ENCODE measurements around the gene EPB41L2.

Gene EPB41L2

DNA sequence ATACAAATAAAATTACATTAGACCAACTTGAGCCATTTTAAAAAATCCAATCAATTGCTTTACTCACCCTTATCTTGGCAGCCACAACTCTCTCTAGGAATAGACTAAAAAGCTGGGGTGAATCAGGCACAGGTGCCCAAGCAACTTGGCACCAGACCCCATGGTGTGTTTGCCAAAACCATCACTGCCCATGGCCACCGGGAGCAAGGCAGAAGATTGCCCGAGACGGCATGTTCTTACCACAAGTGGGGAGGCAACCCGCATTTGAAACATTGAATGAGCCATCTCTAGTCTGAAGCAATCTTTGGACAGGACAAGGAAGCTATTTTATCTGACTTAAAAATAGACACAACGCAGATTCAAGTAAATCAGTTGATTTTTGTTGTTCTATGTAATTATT is 166.8 kb downstream of the EPB41L2 start:
- DNase-seq: no peak

DNA sequence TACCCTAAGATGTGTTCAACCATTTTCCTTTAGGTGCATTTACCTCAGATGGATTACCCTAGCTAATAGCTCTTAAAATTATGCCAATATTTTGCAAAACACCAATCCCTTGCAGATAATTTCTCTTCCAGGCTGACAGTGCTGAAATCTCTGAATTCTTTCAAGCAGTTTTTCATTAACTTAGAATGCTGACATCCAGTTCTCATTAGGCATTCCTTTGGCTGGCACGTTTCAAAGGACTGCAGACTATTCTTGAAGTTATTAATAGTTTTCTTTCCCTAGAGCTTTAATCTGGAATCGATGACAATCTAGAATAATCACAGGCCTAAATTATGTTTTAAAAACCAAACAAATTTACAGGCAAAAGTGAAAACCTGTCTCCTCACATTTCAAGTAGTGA is 167.5 kb downstream of the EPB41L2 start:
- DNase-seq: no peak

DNA sequence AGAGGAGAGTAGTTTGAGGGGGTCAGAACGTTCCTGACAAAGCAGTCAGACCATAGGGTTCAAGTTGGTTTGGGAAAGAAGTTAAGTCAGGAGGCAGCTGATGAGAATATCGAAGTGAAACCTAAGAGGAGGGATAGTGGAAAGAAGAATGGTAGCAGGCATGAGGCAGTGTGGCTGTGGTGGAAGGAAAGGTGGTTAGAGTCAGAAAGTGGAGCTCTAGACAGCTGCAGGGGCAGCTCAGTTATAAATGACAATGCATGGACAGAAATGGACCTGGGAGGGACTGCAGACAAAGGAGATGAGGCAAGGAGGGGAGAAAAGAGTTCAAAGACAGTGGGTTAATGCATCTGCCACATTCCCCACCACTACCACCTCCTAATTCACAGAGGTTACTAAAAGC is 169.3 kb downstream of the EPB41L2 start:
- no peak for DNase-seq

DNA sequence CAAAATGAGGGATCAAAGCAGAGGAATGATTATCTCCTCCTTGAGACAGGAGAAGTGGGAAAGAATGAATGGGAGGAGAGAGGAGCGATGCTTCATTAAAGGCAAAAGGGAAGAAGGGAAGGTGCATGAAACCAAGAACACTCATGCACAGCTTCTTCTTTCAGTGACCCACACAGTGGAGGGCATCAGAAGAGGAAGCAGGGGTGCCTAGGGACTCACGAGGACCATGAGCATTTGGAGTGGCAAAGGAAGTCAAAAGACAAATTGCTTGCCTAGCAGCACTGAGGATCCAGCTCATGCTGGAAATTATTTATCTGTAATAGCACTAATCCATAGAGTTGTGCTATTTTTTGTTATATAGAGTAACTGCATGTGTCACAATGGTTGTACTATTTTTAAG is 169.8 kb downstream of the EPB41L2 start:
- no peak for DNase-seq

DNA sequence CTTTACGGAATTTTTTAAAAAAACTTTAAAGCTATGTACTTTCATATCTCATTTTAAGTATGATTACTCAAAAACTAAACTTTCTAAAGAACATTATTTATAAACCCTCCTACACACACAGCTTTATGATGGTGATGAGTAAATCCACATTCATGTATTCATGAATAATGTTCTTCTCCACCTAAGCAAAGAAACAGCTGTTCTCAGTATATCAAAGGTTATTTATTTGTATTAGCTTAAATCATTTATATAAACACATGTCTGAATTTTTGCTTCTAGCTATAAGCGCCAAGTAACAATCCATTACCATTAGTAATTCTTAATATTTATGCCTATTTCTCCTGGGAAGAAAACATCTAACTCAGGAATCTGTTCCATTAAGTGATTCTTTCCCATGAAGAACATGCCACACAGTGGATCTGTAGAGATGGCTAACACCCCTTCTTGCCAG is 172.5 kb downstream of the EPB41L2 start:
- no peak for DNase-seq

DNA sequence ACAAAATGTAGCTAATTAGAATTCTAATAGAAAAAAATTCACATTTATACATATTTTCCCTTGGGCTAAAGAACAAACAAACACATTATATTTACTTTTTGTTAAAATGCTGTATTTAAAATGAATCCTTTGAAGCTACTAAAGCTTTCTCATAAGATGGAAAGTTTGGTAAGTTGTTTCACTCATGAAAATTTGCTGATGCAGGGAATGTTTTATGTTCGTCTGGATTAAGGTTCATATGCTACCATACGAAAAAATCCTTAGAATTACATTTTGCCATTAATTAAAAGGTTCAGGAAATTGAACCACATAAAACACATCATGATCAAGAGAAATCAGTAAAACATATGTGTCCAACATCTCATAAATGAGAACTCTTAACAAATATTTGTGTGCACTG is 173.6 kb downstream of the EPB41L2 start:
- DNase-seq: no peak

DNA sequence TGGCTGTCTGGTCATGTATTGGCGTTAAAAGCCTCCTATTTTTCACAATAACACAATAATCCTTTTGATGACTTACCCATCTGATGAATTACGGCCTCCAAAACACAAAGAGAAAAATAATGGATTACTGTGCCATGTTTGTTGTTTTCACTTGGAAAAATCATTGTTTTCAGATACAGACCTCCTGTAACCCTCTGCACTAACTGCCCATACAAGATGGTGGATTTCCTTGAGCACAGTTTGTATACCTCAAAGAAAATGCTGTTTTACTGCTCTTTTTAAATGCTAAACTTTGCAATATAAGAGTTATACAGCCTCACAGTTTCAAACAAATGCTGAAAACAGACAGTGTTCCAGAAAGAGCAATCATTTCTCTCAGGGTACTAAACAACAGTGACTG is 174.8 kb downstream of the EPB41L2 start:
- no peak for DNase-seq

DNA sequence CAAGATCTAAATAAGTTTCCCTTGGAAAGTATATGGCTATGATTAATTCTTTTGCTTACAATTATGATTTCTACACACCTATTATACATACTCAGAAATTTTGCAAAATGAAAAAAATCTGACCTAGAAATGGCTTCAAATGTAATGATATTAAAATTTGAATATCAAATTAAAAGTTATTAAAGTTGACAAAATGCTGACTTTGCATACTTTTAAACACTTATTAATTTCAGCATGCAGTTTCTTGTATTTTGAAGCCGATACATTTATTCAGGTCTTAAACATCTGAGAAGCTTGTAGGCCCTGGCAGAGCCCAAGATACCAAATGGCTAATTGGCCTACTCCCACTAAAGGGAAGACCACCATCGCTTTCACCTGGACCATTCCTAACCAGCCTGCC is 176.1 kb downstream of the EPB41L2 start:
- no peak for DNase-seq

DNA sequence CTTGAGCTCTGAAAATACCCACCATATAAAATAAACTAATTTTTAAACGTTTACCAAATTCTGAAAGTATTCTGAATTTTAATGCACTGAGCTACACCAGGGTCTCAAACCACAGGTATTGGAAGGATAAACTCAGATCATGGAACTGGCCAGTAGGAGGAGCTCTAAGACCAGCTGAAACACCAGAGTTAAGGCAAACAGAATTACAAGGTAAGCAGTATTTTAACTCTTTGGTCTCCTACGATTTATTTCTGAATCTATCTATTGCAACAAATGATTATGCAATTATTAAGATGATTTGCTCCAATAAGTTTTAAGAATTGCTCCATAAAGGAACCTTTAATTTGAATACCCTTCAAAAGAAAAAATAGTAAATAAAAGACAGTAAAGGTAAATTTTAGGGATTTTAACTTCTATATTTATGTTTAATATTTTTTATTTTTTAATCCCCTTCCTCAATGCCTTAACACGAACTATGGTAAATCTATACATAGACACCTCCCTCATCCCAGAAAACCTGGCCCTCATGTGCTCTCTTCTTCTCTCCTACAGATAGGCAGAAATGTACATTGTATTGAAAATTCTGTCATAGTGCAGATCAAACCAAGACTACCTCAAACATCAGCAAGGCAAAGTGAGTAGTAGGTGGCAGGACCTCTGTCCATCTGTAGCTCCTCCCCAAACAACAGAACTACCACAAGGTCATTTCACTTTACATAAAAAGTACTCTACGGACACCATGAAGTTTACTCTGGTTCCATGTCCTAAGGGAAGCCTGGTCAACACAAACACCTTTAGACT is 177.5 kb downstream of the EPB41L2 start:
- DNase-seq: peak; percentile 53

DNA sequence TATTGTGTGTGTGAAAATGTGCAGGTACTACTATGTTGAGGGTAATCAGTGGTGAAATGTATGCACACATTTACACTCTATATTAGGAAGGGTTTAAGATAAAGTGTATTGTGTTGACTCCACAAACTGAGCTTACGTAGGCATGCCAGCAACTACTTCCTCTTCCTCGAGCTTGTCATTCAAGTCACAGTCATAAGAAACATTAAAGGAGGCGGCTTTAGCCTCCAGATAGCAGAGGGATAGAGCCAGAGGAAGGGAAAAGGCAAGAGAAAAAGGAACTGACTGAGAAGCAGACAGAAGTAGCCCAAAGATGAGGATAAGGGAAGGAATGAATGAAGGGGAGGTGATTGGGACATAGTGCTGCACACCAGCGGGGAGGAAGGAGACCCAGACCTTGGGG is 180.7 kb downstream of the EPB41L2 start:
- no peak for DNase-seq

DNA sequence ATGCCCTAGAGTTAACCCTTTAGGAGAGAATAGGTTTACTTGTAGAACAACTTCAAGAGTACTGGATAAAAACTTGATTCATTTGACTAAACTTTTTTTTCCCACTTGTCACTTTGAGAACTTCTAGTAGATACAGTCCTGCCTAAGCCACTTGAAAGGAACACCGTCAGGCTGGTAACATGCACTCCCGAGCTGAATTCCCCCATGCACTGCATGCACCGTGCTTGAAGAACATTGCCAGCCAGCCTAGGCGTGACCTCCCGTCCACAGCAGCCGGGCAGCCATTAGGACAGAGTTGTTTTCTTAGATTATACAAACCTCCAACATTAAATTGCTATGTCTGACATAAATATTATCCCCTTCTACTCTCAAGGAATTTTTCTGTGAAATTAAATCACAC is 183.2 kb downstream of the EPB41L2 start:
- DNase-seq: no peak

DNA sequence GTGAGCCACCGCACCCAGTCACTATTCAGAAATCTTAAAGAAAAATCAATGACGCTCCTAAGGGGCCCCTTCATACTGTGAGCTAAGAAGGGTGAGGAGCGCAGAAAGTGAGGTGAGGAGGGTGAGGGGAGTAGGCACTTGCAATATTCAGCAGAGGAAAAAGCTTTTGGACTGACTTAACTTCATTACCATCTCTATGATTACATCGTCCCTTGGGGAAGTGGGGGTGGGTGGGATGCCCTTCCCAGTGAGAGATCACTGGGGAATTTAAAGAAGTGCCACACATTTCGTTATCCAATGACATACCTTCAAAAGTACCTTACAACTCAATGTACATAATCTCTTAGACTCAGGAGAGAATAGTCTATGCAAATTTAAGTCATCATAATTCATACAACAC is 189.3 kb downstream of the EPB41L2 start:
- DNase-seq: no peak

DNA sequence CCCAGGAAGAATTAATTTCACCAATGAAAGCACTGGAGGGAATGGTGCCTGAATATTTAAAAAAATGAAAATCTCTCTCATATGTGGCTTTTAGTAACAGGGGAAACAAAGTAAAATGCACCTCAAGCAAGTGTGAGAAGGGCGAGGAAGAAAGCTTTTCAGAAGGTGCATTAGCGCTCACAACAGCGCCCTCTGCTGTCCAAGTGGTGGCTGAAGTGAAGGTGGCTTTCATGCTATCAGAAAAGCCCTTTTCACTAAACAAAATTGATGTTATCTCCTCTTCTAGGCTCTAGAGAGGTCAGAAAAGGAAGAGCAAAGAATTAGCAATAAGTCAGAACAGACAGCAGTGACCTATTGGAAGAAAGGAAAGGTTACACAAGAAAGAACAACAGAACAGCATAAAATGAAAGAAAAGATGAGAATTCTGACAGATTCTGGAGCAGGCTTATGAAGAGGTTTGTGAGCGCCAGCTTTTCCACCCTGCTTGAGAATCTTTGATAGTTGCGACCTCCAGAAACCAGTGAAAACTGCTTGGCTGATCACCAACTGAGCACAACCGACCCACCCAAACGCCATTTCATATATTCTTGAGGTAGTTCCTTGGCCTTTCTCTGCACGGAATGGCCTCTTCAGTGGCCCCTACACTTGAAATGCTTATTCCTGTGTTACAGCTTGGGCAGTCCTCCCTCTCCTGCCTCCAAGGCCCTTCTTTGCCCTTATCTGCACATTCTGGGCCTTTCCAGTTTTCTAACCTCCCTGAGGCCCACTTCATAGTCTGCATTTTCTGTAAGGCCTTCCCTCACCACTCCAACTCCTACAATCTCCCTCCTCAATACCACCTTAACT is 190.6 kb downstream of the EPB41L2 start:
- peak; percentile 18 for DNase-seq

DNA sequence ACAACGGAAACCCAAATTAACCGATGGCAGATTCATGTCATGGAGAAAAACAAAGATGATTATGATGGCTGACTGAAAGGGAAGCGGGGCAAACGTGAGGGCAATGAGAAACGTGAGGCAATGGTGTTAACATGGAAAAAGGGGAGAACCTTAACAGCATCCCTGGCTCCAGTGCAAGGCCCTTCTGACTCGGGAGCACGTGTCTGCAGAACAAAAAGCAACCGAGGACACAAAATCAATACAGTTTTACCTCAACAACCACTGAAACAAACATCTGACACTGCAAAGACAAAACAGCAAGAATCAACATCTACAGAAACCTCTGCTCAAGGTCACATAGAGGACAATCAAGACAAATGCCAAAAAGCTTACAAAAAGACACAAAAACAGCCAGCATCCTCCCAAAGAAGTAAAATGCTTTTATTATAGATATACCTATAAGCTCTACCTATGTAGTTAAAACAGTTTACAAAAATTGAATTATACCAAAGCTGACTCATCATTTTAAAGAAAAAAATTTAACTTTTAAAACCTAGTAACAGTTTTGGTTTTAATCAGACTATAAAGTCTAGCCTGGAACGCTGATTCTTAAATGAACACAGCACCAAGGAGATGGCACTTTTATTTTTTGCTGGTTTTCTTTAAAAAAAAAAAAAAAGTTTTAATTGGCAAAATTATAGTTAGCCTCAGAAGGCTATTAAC is 192.7 kb downstream of the EPB41L2 start:
- DNase-seq: no peak

DNA sequence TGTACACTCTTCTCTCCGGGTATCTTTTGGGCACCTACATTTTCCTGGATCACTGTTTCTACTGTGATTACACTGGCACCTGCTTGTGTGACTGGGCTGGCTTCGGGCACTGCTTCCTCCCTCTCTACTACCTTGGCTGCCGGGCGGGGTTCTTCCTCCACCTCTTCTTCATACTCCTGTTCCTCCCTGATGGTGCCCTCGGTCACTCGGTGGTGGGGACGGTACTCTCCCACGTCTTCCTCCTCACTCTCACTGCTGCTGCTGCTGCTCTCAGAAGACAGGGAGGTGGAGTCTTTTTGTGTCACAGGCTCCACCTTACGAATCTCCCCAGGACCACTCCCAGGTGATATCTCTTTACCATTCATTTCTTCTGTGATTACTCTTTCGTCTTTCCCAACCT is 193.4 kb downstream of the EPB41L2 start:
- DNase-seq: no peak

DNA sequence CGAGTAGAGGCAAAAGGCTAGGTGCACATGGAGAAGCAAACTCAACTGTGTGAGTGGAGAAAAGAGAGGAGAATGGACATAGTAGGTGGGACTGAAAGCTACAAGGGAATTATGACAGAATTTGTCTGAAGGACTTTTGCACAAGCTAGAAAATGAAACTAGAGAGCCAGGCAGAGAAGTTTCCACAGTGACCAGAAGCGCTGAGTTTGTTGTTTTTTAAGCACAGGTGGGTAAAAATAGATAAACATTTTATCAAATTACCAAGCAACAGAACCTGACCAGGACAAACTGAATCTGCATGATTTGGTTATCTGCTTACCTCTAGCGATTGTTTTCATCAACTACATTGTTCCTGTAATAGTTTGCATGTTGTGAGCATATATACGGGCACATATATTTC is 197.3 kb downstream of the EPB41L2 start:
- no peak for DNase-seq

DNA sequence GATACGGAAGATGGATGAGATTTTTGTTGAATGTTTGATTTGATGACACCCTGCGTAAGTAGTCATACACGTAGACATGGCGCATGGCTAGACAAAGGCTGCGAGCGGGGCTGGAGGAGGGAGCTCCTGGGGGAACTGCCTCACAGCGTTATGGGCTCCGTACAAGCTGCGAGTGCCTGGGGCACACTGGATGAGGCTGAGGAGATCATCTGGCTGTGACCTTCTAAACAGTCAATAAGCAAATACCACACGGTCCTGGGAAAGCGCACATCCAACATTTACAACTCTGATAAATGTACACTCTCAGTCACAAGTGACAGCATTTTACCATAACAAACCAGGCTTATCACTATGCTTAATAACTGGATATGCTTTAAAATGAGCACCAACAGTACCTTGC is 198.7 kb downstream of the EPB41L2 start:
- no peak for DNase-seq

DNA sequence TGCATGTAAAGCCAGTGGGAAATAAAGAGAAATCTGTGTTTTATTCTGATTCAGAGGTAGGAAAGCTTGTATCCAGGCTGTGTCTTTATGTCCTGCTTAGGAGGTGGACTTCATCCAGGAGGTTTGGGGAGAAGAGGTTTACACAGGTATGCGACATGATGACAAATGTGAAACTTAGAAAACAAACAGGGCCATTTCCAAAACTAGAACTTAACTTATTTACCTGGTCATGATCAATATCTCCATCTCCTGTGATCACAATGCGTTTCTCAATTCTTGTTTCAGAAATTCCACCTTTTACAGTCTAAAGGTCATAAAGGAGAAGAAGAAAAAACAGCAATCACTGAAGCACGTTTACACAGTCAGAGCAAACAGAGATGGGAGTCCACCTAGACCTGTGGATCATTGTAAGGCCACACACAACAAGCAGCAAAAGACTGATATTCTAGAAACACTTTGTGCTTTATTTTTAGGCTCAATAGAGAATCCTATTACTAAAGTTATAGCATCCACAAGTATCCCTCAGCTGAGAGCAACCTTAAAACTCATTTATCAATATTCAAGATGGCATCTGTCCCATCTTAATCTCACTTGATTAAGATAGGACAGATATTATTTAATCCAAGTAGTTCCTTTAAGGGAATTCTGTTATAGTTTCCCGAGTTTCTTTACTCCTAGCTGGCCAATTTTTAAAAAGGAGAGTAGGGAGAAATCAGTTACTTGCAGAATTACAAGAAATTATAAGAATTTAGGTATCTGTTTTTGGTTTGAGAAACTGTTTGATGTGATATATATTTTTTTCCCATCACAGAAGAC is 199.4 kb downstream of the EPB41L2 start:
- no peak for DNase-seq

DNA sequence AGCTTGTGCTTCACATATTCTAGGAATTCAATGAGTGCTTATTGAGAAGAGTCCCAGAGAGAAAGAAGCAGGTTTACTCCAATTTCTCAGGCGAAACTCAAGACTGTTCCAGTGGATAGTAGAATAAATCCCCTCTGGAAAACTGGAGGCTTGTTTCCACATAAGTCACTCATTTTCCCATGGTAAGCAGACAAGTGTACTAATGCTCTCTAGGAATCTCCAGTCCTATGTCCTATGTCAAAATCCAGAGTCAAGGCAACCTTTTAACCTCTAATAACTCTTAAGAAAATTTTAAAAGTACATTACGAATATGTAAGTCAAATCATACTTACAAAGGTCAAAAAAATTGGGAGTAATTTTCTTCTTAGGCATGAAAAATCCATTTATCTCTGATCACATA is 200.7 kb downstream of the EPB41L2 start:
- DNase-seq: no peak

DNA sequence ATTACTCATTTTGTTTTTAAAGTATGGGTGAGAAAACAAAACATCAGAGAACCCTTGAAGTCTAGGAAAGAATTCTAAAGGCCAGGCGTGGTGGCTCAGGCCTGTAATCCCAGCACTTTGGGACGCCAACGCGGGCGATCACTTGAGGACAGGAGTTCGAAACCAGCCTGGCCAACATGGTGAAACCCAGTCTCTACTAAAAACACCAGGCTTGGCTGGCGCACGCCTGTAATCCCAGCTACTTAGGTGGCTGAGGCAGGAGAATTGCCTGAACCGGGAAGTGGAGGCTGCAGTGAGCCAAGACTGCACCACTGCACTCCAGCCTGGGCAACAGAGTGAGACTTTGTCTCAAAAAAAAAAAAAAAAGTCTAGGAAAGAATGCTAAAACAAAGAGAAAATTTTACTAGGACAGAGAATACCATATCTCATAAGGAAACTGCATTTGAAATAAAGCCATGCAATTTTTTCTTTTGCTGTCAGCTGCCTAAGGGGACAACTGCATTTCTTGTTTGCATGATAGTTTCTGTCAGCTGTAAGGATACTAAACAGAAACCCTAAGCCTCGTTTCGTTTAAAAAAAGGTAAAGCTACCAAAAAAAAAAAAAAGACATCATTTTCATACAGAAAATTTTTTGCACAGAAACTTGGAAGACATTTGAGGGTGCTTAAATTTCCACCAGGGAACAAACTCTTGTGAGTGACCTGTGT is 203.7 kb downstream of the EPB41L2 start:
- no peak for DNase-seq

DNA sequence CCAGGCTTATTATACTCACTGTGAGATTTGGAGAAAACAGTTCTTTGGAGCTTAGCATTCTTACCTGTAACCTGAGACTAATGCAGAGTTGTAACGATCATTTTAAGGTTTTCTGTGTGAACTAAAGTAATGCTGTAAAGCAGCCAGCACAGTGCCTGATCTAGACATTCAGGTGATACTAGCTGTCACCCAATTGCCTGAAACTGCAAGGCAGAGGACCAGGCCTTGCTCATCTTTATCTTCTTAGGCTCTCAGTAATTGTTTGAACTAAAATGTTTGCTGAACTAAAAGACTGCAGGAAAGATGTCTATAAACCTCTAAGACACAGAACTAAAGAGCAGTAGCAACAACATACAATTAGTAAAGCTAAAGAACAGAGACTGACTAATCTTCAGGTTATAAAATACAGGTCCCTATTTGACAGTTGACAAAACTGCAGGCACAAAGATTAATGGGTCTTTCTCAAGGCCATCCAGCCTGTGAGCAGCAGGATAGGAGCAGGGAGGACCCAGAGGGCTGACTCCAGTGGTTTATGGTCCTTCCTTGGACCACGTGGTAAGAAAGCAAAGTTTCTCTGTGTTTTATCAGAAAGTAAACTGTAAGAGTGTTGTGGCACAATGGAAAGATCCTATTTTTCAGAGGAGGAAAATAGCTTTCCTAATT is 204.4 kb downstream of the EPB41L2 start:
- DNase-seq: no peak

DNA sequence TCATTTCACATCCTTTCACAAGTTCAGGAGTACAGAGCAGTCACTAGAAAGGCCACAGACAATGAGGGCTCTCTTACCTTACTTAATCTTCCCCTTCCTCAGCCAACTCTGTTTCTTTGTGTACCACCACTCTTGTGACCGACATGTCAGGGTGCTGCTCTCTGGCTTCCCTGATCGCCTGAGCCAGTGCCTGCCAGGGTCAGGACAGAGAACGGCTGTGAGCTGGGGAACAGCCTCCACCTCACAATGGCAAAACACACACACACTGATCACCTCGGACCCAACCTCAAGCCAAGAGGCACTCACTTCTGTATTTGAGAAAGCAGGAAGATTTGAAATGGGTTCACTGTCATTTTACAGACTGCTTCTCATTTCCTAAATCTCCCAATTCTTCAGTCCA is 205.0 kb downstream of the EPB41L2 start:
- no peak for DNase-seq
